Measurements from ENCODE around the gene IRAK2.

DNA sequence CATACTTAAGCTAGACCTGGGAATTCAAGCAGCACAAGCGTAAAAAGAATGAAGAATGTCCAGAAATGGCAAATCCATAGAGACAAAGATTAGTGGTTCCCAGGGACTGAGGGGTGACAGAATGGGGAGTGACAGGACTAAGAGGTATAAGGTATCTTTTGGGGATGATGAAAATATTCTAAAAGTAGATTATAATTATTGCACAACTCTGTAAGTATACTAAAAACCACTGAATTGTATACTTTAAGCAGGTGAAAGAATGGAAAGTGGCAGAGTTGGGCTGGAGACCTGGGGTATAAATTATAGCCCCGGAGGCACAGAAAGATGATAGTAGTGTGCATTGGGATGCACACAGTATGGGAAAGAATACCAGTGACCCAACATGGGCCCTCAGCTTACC lies 43.7 kb upstream of the IRAK2 start:
- no peak for TF ChIP-seq POLR2A (IDR thresholded peaks at IDR 0.05)
- no peak for TF ChIP-seq EP300 (IDR thresholded peaks at IDR 0.05)

Measured in stomach (tissue), 4 donors.